Endometrial microvascular endothelial cells (primary cell): Measurements from ENCODE around the gene C12orf43. TPM values are rescaled to one million over a fixed set of nuclear protein-coding genes. Genes with fewer than 3 reads are reported as not detected.

Source experiments
- in situ Hi-C: cut with HindIII; loops from 2 replicates; pipeline ENCODE4 v1.10.0; 2017; ENCODE audit warnings: low sequenced_read_pairs, low pct_unique_long_range_greater_than_20kb; ENCODE audit errors: inconsistent ontology term
- total RNA-seq: library from RNA; depleted of rRNA; stranded (reverse); fragments of >200 nt; gene quantifications from one replicate; pipeline ENCODE4 v1.2.3, GENCODE V29; 2015; ENCODE audit errors: inconsistent ontology term

Gene C12orf43
- total RNA-seq, 1 donor from 2014 or later: 12.8 TPM

- in situ Hi-C loops: no loop called here
Observed at GRCh38 chr12:120959111-120959878, 57.0 kb downstream of the C12orf43 start.

- in situ Hi-C loops: no loop called here
Observed at GRCh38 chr12:120956579-120957300, 59.5 kb downstream of the C12orf43 start.

GRCh38 chr12:120955232-120955631, 61.1 kb downstream of the C12orf43 start:
- in situ Hi-C loops: no loop called here

GRCh38 chr12:120950807-120951206, 65.5 kb downstream of the C12orf43 start:
- in situ Hi-C loops: no loop called here

Other genes with a start within 250 kb of the C12orf43 start
- 14.1 TPM for gene SPPL3, start 112.1 kb downstream of the C12orf43 start, total RNA-seq
- not detected for gene HNF1A, start 37.9 kb downstream of the C12orf43 start, total RNA-seq
- gene OASL, start 22.8 kb upstream of the C12orf43 start, total RNA-seq: 3.9 TPM
- gene P2RX7, start 116.4 kb upstream of the C12orf43 start, total RNA-seq: 2.3 TPM
- 49.0 TPM for gene P2RX4, start 193.6 kb upstream of the C12orf43 start, total RNA-seq